ENCODE data around the gene AZU1.

AZU1 gene

GRCh38 chr19:799076-799881, 28.4 kb upstream of the AZU1 start:
- H3K27me3 Mint-ChIP-seq (ENCODE audit: low read depth, poor library complexity) = no peaks in the 10 kb centered on the region
- peaks cover 22% of the 10 kb centered on the region for H3K36me3 Mint-ChIP-seq (ENCODE audit: low read depth)
- TF ChIP-seq, protein P1, sequence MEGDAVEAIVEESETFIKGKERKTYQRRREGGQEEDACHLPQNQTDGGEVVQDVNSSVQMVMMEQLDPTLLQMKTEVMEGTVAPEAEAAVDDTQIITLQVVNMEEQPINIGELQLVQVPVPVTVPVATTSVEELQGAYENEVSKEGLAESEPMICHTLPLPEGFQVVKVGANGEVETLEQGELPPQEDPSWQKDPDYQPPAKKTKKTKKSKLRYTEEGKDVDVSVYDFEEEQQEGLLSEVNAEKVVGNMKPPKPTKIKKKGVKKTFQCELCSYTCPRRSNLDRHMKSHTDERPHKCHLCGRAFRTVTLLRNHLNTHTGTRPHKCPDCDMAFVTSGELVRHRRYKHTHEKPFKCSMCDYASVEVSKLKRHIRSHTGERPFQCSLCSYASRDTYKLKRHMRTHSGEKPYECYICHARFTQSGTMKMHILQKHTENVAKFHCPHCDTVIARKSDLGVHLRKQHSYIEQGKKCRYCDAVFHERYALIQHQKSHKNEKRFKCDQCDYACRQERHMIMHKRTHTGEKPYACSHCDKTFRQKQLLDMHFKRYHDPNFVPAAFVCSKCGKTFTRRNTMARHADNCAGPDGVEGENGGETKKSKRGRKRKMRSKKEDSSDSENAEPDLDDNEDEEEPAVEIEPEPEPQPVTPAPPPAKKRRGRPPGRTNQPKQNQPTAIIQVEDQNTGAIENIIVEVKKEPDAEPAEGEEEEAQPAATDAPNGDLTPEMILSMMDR (IDR thresholded peaks at IDR 0.05) = no peak
- H3K27ac Mint-ChIP-seq = peak overlapping the region; percentile 98
- peak; percentile 42 for DNase-seq
- H3K9me3 Mint-ChIP-seq = no peaks in the 10 kb centered on the region
- H3K4me1 Mint-ChIP-seq = peaks cover 54% of the 10 kb centered on the region
- peak overlapping the region; percentile 96 for H3K4me3 Mint-ChIP-seq

GRCh38 chr19:800360-801029, 27.1 kb upstream of the AZU1 start:
- H3K4me1 Mint-ChIP-seq = peaks cover 54% of the 10 kb centered on the region

DNA sequence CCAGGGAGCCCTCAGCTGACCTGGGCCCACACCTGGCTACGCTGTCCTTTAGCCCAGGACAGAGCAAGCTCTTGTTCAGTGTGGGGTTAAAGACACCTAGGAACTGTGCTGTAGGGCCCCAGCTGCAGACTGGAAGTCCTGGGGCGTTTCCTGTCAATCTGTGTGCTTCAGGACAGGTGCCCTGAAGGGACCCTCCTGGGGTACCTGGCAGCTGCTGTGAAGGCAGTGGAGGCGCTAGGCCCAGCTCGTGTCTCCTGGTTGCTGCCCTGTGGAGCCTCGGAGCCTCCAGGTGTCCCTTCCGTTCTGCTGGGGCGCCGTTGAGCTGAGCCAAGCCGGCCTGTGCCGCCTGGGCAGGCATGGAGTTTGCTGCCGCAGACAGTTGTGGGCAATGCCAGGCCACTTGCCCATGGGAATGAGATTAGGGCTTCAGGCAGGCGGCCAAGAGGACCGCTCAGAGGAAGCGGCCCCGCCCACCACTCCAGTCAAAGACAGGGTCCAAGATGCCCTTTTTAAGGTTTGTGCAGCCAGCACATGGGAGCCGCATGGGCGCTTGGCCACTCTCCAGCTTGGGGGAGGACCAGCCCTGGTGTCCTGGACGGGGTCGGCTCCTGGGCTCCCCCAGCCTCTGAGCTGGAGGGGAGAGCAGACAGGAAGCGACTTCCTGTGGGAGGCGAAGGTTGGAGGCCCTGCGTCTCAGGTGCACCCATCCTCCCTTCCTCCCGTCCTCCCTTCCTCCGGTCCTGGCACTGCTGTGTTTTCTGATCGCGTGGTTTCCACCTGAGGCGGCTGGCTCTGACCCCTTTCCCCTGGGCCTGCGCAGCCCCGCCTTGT, 26.4 kb upstream of the AZU1 start:
- Mint-ChIP-seq H3K4me3 (peak overlapping the region; percentile 78), H3K9me3 (no peaks in the 10 kb centered on the region), H3K4me1 (peaks cover 54% of the 10 kb centered on the region), H3K27me3 (ENCODE audit: low read depth, poor library complexity) (no peaks in the 10 kb centered on the region), H3K36me3 (ENCODE audit: low read depth) (peaks cover 27% of the 10 kb centered on the region), H3K27ac (peak overlapping the region; percentile 99)
- TF ChIP-seq, protein P1 (IDR thresholded peaks at IDR 0.05) = no peak
- no peak for DNase-seq

More at GRCh38 chr19:800360-801029, 27.1 kb upstream of the AZU1 start:
- DNase-seq = no peak
- H3K9me3 Mint-ChIP-seq = no peaks in the 10 kb centered on the region
- peak overlapping the region; percentile 96 for H3K4me3 Mint-ChIP-seq
- peak overlapping the region; percentile 98 for H3K27ac Mint-ChIP-seq
- H3K27me3 Mint-ChIP-seq (ENCODE audit: low read depth, poor library complexity) = no peaks in the 10 kb centered on the region
- peaks cover 27% of the 10 kb centered on the region for H3K36me3 Mint-ChIP-seq (ENCODE audit: low read depth)
- TF ChIP-seq, protein P1 (IDR thresholded peaks at IDR 0.05) = no peak

GRCh38 chr19:801861-802497, 25.7 kb upstream of the AZU1 start:
- H3K9me3 Mint-ChIP-seq = no peaks in the 10 kb centered on the region
- peaks cover 32% of the 10 kb centered on the region for H3K36me3 Mint-ChIP-seq (ENCODE audit: low read depth)
- DNase-seq = no peak
- H3K4me1 Mint-ChIP-seq = peaks cover 50% of the 10 kb centered on the region
- H3K4me3 Mint-ChIP-seq = peak overlapping the region; percentile 78
- no peaks in the 10 kb centered on the region for H3K27me3 Mint-ChIP-seq (ENCODE audit: low read depth, poor library complexity)
- TF ChIP-seq, protein P1 (IDR thresholded peaks at IDR 0.05) = no peak
- peak overlapping the region; percentile 99 for H3K27ac Mint-ChIP-seq

DNA sequence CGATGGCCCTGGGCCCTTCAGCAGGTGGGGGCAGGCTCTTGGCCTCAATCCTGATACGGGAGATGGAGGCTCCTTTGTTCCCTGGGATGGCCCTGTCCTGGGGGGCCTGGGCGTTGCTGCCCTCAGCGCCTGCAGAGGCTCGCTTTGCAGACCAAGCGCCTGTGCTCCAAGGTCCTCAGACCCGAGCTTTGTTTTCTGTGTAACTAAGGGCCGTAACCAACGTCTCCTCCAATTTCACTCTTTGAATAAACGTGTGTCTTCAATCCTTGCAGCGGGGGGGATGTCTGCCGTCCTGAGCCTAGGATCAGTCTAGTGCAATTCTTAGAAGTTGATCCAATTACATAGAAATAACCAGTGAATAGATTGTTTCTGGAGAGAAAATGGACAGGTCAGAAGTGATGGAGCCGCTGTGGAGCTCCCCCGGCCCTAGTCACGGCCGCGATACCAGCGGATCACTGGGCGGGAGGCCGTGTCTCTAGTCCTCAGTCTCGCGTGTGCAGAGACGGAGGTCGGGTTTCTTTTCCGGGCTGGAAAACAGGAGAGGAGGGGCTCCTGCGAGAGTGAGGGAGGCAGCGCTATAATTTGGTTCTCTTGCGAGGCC, 25.0 kb upstream of the AZU1 start:
- H3K27ac Mint-ChIP-seq = peak overlapping the region; percentile 99
- peaks cover 56% of the 10 kb centered on the region for H3K4me1 Mint-ChIP-seq
- peak; percentile 47 for DNase-seq
- TF ChIP-seq, protein P1 (IDR thresholded peaks at IDR 0.05) = no peak
- no peaks in the 10 kb centered on the region for H3K27me3 Mint-ChIP-seq (ENCODE audit: low read depth, poor library complexity)
- H3K36me3 Mint-ChIP-seq (ENCODE audit: low read depth) = peaks cover 38% of the 10 kb centered on the region
- no peaks in the 10 kb centered on the region for H3K9me3 Mint-ChIP-seq
- H3K4me3 Mint-ChIP-seq = peak overlapping the region; percentile 78
